HepG2 (cell line): ENCODE measurements around the gene CYB5R3. TPM values are rescaled to one million over a fixed set of nuclear protein-coding genes. Genes with fewer than 3 reads are reported as not detected.

Source experiments
- ATAC-seq: fragments of 200-7000 bp; cut with Tn5 transposase; 3 replicates; pipeline ENCODE4 v1.9.1; 2020; ENCODE audit warnings: mild to moderate bottlenecking, moderate library complexity
- BruUV-seq: library from RNA; stranded (reverse); fragments of 400-500 nt; replicated peaks from 2 replicates; lab custom pipeline; 2021; lab: Mats Ljungman, UMichigan
- CTCF ChIA-PET: fragments of 300-600 bp; formaldehyde crosslinking; extraction: SDS; loops from one replicate; lab custom pipeline; 2021; ENCODE audit warnings: low total read pairs, inconsistent platforms, low intra/inter-chr PET ratio; lab: Yijun Ruan, JAX
- POLR2A ChIA-PET: fragments of 350-600 bp; sonication (Branson Sonifier 250); formaldehyde crosslinking; loops from one replicate; lab custom pipeline; 2020; ENCODE audit warnings: antibody characterized with exemption, inconsistent platforms; lab: Yijun Ruan, JAX
- DNase-seq: peaks from one replicate; pipeline ENCODE4 v3.0.0-alpha.2; 2015; ENCODE audit warnings: low spot score
- FAIRE-seq: peaks from 3 replicates; lab custom pipeline; 2011; peaks lifted over from hg19 to GRCh38; lab: Jason Lieb, UNC
- H2AFZ ChIP-seq: one replicate; pipeline ENCODE4 v1.6.1; 2011; ENCODE audit warnings: low read length, inconsistent platforms
- H3K27ac ChIP-seq: fragments of 300-600 bp; 3 replicates; pipeline ENCODE4 v1.8.0; 2011; ENCODE audit warnings: mixed run types, mild to moderate bottlenecking, mixed read lengths, low read length, inconsistent platforms; ENCODE audit not compliant: insufficient read depth; ENCODE audit errors: extremely low read length
- H3K27me3 ChIP-seq, 2 experiments: fragments of 200-600 bp in 1 of 2; 2 replicates in 1 of 2; 3 replicates in 1 of 2; pipeline versions ENCODE4 v1.6.0 to v1.8.0; 2011; ENCODE audit warnings: low read length in 2 of 2, mild to moderate bottlenecking in 2 of 2, moderate library complexity in 2 of 2, inconsistent platforms in 1 of 2; ENCODE audit not compliant: insufficient read depth in 2 of 2, control insufficient read depth in 1 of 2
- H3K36me3 ChIP-seq, 2 experiments: fragments of 200-600 bp in 1 of 2; replicated peaks in 1 of 2; 2 replicates in 1 of 2; 3 replicates in 1 of 2; pipeline versions ENCODE4 v1.5.1 to v1.8.0; 2011; ENCODE audit warnings: low read length in 2 of 2, inconsistent platforms in 1 of 2; ENCODE audit not compliant: insufficient read depth in 2 of 2, control insufficient read depth in 1 of 2
- H3K4me1 ChIP-seq: 2 replicates; pipeline ENCODE4 v1.5.1; 2012; ENCODE audit warnings: low read length, inconsistent platforms; ENCODE audit not compliant: insufficient read depth
- H3K4me2 ChIP-seq: 2 replicates; pipeline ENCODE4 v1.6.0; 2011; ENCODE audit warnings: low read depth, low read length, inconsistent platforms
- H3K4me3 ChIP-seq, 3 experiments: fragments of 200-600 bp in 1 of 3; sonication (generic), shearing (Covaris generic) in 1 of 3; replicated peaks in 1 of 3; 2 replicates each; pipeline ENCODE4 v1.5.1; 2011 to 2016; ENCODE audit warnings: low read length in 3 of 3, inconsistent platforms in 2 of 3, low read depth in 2 of 3, mild to moderate bottlenecking in 2 of 3, control low read depth in 1 of 3, mixed read lengths in 1 of 3; ENCODE audit not compliant: insufficient read depth in 1 of 3
- H3K79me2 ChIP-seq: one replicate; pipeline ENCODE4 v1.6.1; 2011; ENCODE audit warnings: low read length, inconsistent platforms; ENCODE audit not compliant: insufficient read depth
- H3K9ac ChIP-seq: 2 replicates; pipeline ENCODE4 v1.6.0; 2011; ENCODE audit warnings: mild to moderate bottlenecking, low read depth, low read length, inconsistent platforms; ENCODE audit not compliant: insufficient read depth
- H3K9me3 ChIP-seq: 2 replicates; pipeline ENCODE4 v1.5.1; 2012; ENCODE audit warnings: mild to moderate bottlenecking, low read length
- H4K20me1 ChIP-seq: 2 replicates; pipeline ENCODE4 v1.6.0; 2011; ENCODE audit warnings: inconsistent platforms, mild to moderate bottlenecking, low read length, moderate library complexity; ENCODE audit not compliant: insufficient read depth
- ARNT2 ChIP-seq: sonication (generic); formaldehyde crosslinking; IDR thresholded peaks from 2 replicates; pipeline ENCODE4 v1.8.0; 2022; ENCODE audit warnings: mild to moderate bottlenecking, low read depth, missing genetic modification reagents, moderate library complexity
- ATF7-NPFF ChIP-seq: sonication (generic); formaldehyde crosslinking; IDR thresholded peaks from 2 replicates; pipeline ENCODE4 v1.8.1; 2023; ENCODE audit warnings: mild to moderate bottlenecking, low read depth, missing genetic modification reagents, moderate library complexity
- BHLHE40 ChIP-seq: IDR thresholded peaks from 2 replicates; pipeline ENCODE4 v1.6.1; 2011; ENCODE audit warnings: low read length, improper control_type of control experiment
- GATA4 ChIP-seq: sonication (generic); IDR thresholded peaks from 2 replicates; pipeline ENCODE4 v1.6.1; 2016; ENCODE audit warnings: antibody characterized with exemption, low read depth, borderline replicate concordance
- MBNL3 ChIP-seq: fragments of 250-450 bp; sonication (Bioruptor Pico); conservative IDR thresholded peaks from 2 replicates; pipeline ENCODE4 v1.8.0; 2022; ENCODE audit warnings: mild to moderate bottlenecking, inconsistent platforms
- ZFP37 ChIP-seq: sonication (generic); formaldehyde crosslinking; IDR thresholded peaks from 2 replicates; pipeline ENCODE4 v1.4.0; 2020; ENCODE audit warnings: missing genetic modification reagents, borderline replicate concordance
- ZNF138 ChIP-seq: sonication (generic); formaldehyde crosslinking; IDR thresholded peaks from 2 replicates; pipeline ENCODE4 v1.5.0; 2020; ENCODE audit warnings: mild to moderate bottlenecking, low read depth, missing genetic modification reagents
- WGBS: methylation state at CpG from one replicate; pipeline ENCODE4 v1.1.6; 2017; ENCODE audit warnings: low lambda C conversion rate; 5-methylcytosine and 5-hydroxymethylcytosine counted together
- in situ Hi-C: cut with HindIII; loops from 2 replicates; pipeline ENCODE4 v1.10.0; 2017; ENCODE audit warnings: low pct_unique_long_range_greater_than_20kb; ENCODE audit not compliant: extremely low pct_ligation_motif_present
- intact Hi-C: fragments of 100-400 bp; cut with micrococcal nuclease; formaldehyde crosslinking; loops from one replicate; pipeline ENCODE4 v1.10.0; 2022; ENCODE audit not compliant: unreplicated experiment
- polyA plus RNA-seq, 8 experiments: library from polyadenylated mRNA; depleted of rRNA in 3 of 8; stranded (reverse) in 7 of 8; unstranded in 1 of 8; fragments of >200 nt; fragmentation: Illumina TruSeq in 4 of 8; extraction: Trizol in 4 of 8; gene quantifications; 2 replicates each; pipeline versions ENCODE4 v1.2.1 to v1.2.3, GENCODE V29; 2011 to 2016; ENCODE audit warnings: low read depth in 4 of 8, missing spikeins in 1 of 8, mixed read lengths in 1 of 8; ENCODE audit not compliant: insufficient read depth in 1 of 8
- total RNA-seq, 5 experiments: library from RNA; depleted of rRNA; stranded (reverse); fragments of >200 nt; fragmentation: Illumina TruSeq; extraction: Trizol; gene quantifications; 2 replicates each; pipeline ENCODE4 v1.2.3, GENCODE V29; 2016; ENCODE audit warnings: low read depth in 1 of 5
- TF ChIP-seq, protein P1 (sequence below): sonication (generic); formaldehyde crosslinking; IDR thresholded peaks from 2 replicates; pipeline ENCODE4 v1.4.0; 2020; ENCODE audit warnings: mild to moderate bottlenecking, missing genetic modification reagents
- TF ChIP-seq, protein P2 (sequence below): IDR thresholded peaks from 2 replicates; pipeline ENCODE4 v1.6.1; 2016; ENCODE audit warnings: mild to moderate bottlenecking, missing biosample characterization, missing genetic modification reagents
- TF ChIP-seq, protein P3 (sequence below): conservative IDR thresholded peaks from 2 replicates; pipeline ENCODE4 v1.6.1; 2018; ENCODE audit warnings: missing genetic modification reagents
- TF ChIP-seq, protein P4 (sequence below): sonication (generic); formaldehyde crosslinking; IDR thresholded peaks from 2 replicates; pipeline ENCODE4 v1.5.0; 2020; ENCODE audit warnings: mild to moderate bottlenecking, missing genetic modification reagents

Gene CYB5R3
- total and polyA plus RNA-seq, 2 of the 13 experiments (the other 11 are each of a cell fraction or from before 2014, with no cell fraction given), result 32.4 to 305 TPM

DNA sequence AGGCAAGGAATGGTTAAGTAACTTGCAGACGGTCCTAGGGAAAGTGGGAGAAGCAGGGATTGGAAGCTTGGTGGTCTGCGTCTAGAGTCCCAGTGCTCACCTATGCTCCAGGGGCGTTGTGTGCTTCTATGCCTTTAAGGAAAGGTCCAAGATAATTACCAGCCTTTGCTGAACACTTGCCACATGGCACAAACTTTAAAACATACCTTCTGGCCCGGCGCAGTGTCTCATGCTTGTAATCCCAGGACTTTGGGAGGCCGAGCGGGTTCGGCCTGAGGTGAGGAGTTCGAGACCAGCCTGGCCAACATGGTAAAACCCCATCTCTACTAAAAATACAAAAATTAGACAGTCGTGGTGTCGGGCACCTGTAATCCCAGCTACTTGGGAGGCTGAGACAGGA is 36.9 kb downstream of the CYB5R3 start:
- no peaks in the 10 kb centered on the region for H3K9me3 ChIP-seq
- no peaks in the 10 kb centered on the region; a peak in 1 of 5 replicates for H3K27me3 ChIP-seq
- H3K4me1 ChIP-seq, result peaks cover 72% of the 10 kb centered on the region
- H4K20me1 ChIP-seq, result peaks cover 26% of the 10 kb centered on the region
- no TSS peak for BruUV-seq
- H3K4me2 ChIP-seq, result peak overlapping the region; percentile 89
- no peak overlapping the region for H2AFZ ChIP-seq
- TF ChIP-seq, protein P1, sequence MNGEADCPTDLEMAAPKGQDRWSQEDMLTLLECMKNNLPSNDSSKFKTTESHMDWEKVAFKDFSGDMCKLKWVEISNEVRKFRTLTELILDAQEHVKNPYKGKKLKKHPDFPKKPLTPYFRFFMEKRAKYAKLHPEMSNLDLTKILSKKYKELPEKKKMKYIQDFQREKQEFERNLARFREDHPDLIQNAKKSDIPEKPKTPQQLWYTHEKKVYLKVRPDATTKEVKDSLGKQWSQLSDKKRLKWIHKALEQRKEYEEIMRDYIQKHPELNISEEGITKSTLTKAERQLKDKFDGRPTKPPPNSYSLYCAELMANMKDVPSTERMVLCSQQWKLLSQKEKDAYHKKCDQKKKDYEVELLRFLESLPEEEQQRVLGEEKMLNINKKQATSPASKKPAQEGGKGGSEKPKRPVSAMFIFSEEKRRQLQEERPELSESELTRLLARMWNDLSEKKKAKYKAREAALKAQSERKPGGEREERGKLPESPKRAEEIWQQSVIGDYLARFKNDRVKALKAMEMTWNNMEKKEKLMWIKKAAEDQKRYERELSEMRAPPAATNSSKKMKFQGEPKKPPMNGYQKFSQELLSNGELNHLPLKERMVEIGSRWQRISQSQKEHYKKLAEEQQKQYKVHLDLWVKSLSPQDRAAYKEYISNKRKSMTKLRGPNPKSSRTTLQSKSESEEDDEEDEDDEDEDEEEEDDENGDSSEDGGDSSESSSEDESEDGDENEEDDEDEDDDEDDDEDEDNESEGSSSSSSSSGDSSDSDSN (CRISPR knock-in tag), result 0 out of 2 replicates have a peak, but pooled peaks have one; percentile 2
- TF ChIP-seq ZFP37 (no peak), ARNT2 (CRISPR knock-in tag) (0 out of 2 replicates have a peak, but pooled peaks have one; percentile 24)
- FAIRE-seq, result no peak
- peaks cover 64% of the 10 kb centered on the region for H3K79me2 ChIP-seq
- peaks cover 10 to 14% of the 10 kb centered on the region in 2 experiments; a peak in 3 of 5 replicates for H3K36me3 ChIP-seq
- intact Hi-C loops, result loop anchor here (5.0 to 10.0 kb wide), 2 partner anchors 60 to 98 kb away; partner anchors contain the start of genes RRP7A and SERHL2
- in situ Hi-C loops, result no loop called here
- ChIA-PET POLR2A (interaction anchor here (1.1 kb wide), 1 partner anchor 79 kb away, joined by 4 read pairs; no protein-coding TSS in a partner anchor), CTCF (interaction anchor here (1.5 kb wide), 1 partner anchor 100 kb away, joined by 5 read pairs; no protein-coding TSS in a partner anchor)
- H3K4me3 ChIP-seq, result 0 out of 6 replicates have a peak overlapping the region, but pooled peaks of 1 of the 3 experiments have one; percentile 1
- no peak overlapping the region for H3K27ac ChIP-seq
- no peak for ATAC-seq
- no peak overlapping the region; the same call in 1 of the 2 replicates for H3K9ac ChIP-seq
- WGBS, result 94% methylated on average over 9 of the region's 11 CpGs
- no peak for DNase-seq

DNA sequence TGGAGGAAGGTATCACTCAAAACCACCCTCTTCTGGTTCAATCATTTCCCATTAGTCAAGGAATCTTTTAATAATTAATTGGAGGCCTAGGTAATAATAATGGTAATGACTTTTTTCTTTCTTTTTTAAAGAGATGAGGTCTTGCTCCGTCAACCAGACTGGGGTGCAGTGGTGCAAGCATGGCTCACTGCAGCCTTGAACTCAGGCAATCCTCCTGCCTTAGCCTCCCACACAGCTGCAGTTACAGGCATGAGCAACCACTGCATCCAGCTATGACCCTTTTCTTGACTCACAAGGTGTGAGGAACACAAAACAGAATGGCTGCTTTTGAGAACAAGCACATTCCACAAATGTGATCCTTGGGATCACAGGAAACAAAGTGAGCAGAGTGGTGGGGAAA is 38.1 kb downstream of the CYB5R3 start:
- BruUV-seq, result no TSS peak
- POLR2A ChIA-PET, result no interaction called here
- no peaks in the 10 kb centered on the region; a peak in 1 of 5 replicates for H3K27me3 ChIP-seq
- ATAC-seq, result no peak
- peak overlapping the region; percentile 1; the same call in 1 of the 2 replicates for H3K4me2 ChIP-seq
- CTCF ChIA-PET, result no interaction called here
- peaks cover 74% of the 10 kb centered on the region for H3K4me1 ChIP-seq
- intact Hi-C loops (loop anchor here (5.0 to 10.0 kb wide), 2 partner anchors 59 to 96 kb away; partner anchors contain the start of genes RRP7A and SERHL2), in situ Hi-C loops (no loop called here)
- H4K20me1 ChIP-seq, result peaks cover 29% of the 10 kb centered on the region
- H2AFZ ChIP-seq, result no peak overlapping the region
- H3K9ac ChIP-seq, result peak overlapping the region; percentile 6; the same call in 1 of the 2 replicates
- H3K79me2 ChIP-seq, result peaks cover 73% of the 10 kb centered on the region
- peak overlapping the region; percentile 26 for H3K27ac ChIP-seq
- H3K4me3 ChIP-seq, result no peak overlapping the region
- no peak for FAIRE-seq
- no peaks in the 10 kb centered on the region for H3K9me3 ChIP-seq
- DNase-seq, result no peak
- H3K36me3 ChIP-seq, result peaks cover 10 to 14% of the 10 kb centered on the region in 2 experiments; a peak in 4 of 5 replicates
- 89% methylated on average over 1 of the region's 1 CpG for WGBS
- TF ChIP-seq MBNL3 (CRISPR knock-in tag) (no peak), GATA4 (no peak), BHLHE40 (no peak), ATF7-NPFF (CRISPR knock-in tag) (no peak), ZNF138 (CRISPR knock-in tag) (no peak)
- TF ChIP-seq, protein P2, sequence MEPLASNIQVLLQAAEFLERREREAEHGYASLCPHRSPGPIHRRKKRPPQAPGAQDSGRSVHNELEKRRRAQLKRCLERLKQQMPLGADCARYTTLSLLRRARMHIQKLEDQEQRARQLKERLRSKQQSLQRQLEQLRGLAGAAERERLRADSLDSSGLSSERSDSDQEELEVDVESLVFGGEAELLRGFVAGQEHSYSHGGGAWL, result no peak
- TF ChIP-seq, protein P3, sequence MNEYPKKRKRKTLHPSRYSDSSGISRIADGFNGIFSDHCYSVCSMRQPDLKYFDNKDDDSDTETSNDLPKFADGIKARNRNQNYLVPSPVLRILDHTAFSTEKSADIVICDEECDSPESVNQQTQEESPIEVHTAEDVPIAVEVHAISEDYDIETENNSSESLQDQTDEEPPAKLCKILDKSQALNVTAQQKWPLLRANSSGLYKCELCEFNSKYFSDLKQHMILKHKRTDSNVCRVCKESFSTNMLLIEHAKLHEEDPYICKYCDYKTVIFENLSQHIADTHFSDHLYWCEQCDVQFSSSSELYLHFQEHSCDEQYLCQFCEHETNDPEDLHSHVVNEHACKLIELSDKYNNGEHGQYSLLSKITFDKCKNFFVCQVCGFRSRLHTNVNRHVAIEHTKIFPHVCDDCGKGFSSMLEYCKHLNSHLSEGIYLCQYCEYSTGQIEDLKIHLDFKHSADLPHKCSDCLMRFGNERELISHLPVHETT (CRISPR knock-in tag), result no peak
- TF ChIP-seq, protein P4, sequence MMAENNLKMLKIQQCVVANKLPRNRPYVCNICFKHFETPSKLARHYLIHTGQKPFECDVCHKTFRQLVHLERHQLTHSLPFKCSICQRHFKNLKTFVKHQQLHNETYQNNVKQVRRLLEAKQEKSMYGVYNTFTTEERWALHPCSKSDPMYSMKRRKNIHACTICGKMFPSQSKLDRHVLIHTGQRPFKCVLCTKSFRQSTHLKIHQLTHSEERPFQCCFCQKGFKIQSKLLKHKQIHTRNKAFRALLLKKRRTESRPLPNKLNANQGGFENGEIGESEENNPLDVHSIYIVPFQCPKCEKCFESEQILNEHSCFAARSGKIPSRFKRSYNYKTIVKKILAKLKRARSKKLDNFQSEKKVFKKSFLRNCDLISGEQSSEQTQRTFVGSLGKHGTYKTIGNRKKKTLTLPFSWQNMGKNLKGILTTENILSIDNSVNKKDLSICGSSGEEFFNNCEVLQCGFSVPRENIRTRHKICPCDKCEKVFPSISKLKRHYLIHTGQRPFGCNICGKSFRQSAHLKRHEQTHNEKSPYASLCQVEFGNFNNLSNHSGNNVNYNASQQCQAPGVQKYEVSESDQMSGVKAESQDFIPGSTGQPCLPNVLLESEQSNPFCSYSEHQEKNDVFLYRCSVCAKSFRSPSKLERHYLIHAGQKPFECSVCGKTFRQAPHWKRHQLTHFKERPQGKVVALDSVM (CRISPR knock-in tag), result peak; percentile 52; the same call in 1 of the 2 replicates
